DOHH2 (cell line): ENCODE data around the gene SULT2B1.

Experiments
- EZH2phosphoT487 ChIP-seq: fragments of 200-600 bp; sonication (generic); IDR thresholded peaks from 2 replicates; pipeline ENCODE4 v1.6.1; 2017; ENCODE audit warnings: borderline replicate concordance, mild to moderate bottlenecking, antibody characterized with exemption, low read length, moderate library complexity, mixed read lengths
- TF ChIP-seq, protein P1 (sequence below): fragments of 200-600 bp; sonication (generic); IDR thresholded peaks from one replicate; pipeline ENCODE4 v1.5.1; 2014; ENCODE audit warnings: antibody characterized with exemption, mild to moderate bottlenecking, low read depth, low read length; ENCODE audit not compliant: poor library complexity, severe bottlenecking

GRCh38 chr19:48506138-48506733, 45.7 kb upstream of the SULT2B1 start:
- TF ChIP-seq, protein P1, sequence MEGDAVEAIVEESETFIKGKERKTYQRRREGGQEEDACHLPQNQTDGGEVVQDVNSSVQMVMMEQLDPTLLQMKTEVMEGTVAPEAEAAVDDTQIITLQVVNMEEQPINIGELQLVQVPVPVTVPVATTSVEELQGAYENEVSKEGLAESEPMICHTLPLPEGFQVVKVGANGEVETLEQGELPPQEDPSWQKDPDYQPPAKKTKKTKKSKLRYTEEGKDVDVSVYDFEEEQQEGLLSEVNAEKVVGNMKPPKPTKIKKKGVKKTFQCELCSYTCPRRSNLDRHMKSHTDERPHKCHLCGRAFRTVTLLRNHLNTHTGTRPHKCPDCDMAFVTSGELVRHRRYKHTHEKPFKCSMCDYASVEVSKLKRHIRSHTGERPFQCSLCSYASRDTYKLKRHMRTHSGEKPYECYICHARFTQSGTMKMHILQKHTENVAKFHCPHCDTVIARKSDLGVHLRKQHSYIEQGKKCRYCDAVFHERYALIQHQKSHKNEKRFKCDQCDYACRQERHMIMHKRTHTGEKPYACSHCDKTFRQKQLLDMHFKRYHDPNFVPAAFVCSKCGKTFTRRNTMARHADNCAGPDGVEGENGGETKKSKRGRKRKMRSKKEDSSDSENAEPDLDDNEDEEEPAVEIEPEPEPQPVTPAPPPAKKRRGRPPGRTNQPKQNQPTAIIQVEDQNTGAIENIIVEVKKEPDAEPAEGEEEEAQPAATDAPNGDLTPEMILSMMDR, result peak; percentile 50
- TF ChIP-seq EZH2phosphoT487, result no peak
